GM19372 (cell line): ENCODE measurements around the gene MYL1.

Experiments used
- ATAC-seq: cut with Tn5 transposase; IDR thresholded peaks from one replicate; pipeline ENCODE4 v1.9.1; 2021; ENCODE audit warnings: mild to moderate bottlenecking, low read depth, moderate library complexity; ENCODE audit not compliant: unreplicated experiment

The MYL1 gene

DNA sequence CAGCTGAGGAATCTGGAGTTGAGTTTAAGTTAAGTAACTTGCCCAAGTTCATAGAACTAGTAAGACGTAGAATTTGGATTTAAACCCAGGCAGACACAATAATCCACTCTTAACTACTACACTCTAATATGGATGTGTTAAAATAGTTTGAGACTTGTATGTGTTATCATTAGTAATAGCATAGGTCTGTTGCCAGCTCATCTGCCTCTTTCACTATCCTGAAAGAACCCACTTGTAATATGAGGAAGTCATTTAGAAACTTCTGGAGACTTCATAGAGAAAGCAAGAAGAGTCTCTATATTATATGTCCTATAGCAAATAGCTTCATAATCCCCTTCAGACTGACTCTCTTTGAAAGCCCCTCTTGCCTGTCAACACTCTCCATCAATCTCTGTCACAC, 46.7 kb downstream of the MYL1 start:
- no peak for ATAC-seq

GRCh38 chr2:210267698-210268097, 47.3 kb downstream of the MYL1 start:
- ATAC-seq, result no peak

DNA sequence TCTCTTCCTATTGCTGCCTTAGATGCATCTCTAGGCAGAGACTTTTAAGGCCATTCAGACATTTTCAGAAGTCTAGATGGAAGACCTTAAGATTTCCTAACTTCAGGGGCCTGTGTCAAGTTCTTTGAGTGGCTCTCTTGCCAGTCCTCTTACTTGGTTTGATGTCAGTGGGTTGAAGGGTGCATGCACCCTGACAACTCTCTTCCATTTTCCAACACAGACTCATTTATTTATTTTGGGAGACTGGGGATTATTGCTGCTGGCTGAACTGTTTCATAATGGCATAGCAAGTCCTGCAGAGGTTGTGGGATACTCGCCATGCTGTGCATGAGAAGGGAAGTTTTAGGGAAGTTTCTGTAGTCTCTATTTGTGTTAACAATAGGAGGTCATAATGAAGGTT, 50.7 kb downstream of the MYL1 start:
- ATAC-seq, result no peak

GRCh38 chr2:210263841-210264240, 51.1 kb downstream of the MYL1 start:
- ATAC-seq, result no peak

GRCh38 chr2:210262036-210262435, 52.9 kb downstream of the MYL1 start:
- ATAC-seq, result no peak

- no peak for ATAC-seq
These were observed 55.3 kb downstream of the MYL1 start for GRCh38 chr2:210259687-210260086.

DNA sequence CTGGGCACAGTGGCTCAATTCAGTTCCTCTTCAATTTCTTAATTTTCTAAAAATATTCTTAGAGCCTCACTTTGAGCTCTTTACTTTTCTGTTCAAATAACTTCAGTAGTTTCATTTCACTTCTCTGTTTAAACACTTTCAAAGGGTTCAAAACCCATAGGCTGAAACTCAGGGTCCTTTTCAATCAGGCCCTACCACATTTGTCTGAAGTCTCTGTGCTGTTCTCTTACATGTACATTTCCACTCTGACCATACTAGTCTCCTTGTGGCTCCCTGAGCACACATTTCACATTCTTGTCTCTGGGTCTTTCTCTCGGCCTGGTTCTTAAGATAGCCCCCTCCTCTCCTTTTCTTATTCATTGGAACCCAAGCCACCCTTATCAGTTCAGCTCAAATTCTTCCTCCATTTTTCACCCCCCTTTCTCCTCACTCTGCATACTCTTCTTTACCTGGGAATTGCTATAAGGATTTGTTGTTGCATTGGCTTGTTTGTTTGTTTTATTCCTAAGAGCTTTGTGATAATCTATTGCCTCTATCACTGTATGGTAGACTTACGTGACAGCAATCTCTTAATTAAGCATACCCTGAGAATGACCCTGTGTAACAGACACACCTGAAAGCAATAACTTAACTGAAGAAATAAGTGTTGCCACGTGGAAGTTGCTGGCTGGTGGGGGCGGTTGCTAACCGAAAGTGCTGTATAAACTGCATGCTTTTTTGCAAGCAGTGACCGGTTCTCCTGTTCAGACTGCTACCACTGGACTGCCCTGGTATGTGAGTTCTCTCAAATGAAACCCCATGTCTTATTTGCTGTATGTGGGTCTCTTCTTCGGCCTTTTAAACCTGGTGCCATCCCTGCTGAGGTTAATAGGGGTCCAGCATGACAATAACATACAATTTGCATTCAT, 62.0 kb downstream of the MYL1 start:
- ATAC-seq, result no peak

- ATAC-seq, result no peak
These were observed 64.4 kb downstream of the MYL1 start for GRCh38 chr2:210250622-210251021.
